HG02642 (cell line): ENCODE data around the gene LRRFIP2.

Source experiments
- ATAC-seq: cut with Tn5 transposase; IDR thresholded peaks from one replicate; pipeline ENCODE4 v1.9.1; 2021; ENCODE audit warnings: mild to moderate bottlenecking; ENCODE audit not compliant: unreplicated experiment, poor library complexity

The LRRFIP2 gene

GRCh38 chr3:37190667-37191066 is 16.3 kb upstream of the LRRFIP2 start:
- ATAC-seq: no peak

GRCh38 chr3:37189109-37189508 is 14.7 kb upstream of the LRRFIP2 start:
- no peak for ATAC-seq

- ATAC-seq: no peak
Measured at GRCh38 chr3:37183976-37184375, 9.6 kb upstream of the LRRFIP2 start.

GRCh38 chr3:37183375-37183831 is 9.0 kb upstream of the LRRFIP2 start:
- no peak for ATAC-seq

GRCh38 chr3:37182816-37183215 is 8.4 kb upstream of the LRRFIP2 start:
- no peak for ATAC-seq

GRCh38 chr3:37181756-37182155 is 7.4 kb upstream of the LRRFIP2 start:
- ATAC-seq: no peak

- no peak for ATAC-seq
Measured at GRCh38 chr3:37179144-37179967, 5.0 kb upstream of the LRRFIP2 start.

- ATAC-seq: no peak
Measured at GRCh38 chr3:37173806-37174205, 576 bp downstream of the LRRFIP2 start.

- ATAC-seq: no peak
Measured at GRCh38 chr3:37171144-37171543, 3.2 kb downstream of the LRRFIP2 start.

- ATAC-seq: no peak
Measured at GRCh38 chr3:37170513-37170912, 3.9 kb downstream of the LRRFIP2 start.

GRCh38 chr3:37170060-37170459 is 4.3 kb downstream of the LRRFIP2 start:
- no peak for ATAC-seq

GRCh38 chr3:37168896-37169295 is 5.5 kb downstream of the LRRFIP2 start:
- ATAC-seq: no peak

- no peak for ATAC-seq
Measured at GRCh38 chr3:37163262-37164015, 10.9 kb downstream of the LRRFIP2 start.

GRCh38 chr3:37162501-37163245 is 11.7 kb downstream of the LRRFIP2 start:
- peak; percentile 78 for ATAC-seq

GRCh38 chr3:37161351-37161750 is 13.0 kb downstream of the LRRFIP2 start:
- ATAC-seq: no peak

GRCh38 chr3:37155782-37156181 is 18.6 kb downstream of the LRRFIP2 start:
- ATAC-seq: no peak

GRCh38 chr3:37154668-37155314 is 19.6 kb downstream of the LRRFIP2 start:
- no peak for ATAC-seq

- no peak for ATAC-seq
Measured at GRCh38 chr3:37150621-37151020, 23.8 kb downstream of the LRRFIP2 start.

- no peak for ATAC-seq
Measured at GRCh38 chr3:37149257-37149656, 25.1 kb downstream of the LRRFIP2 start.

- no peak for ATAC-seq
Measured at GRCh38 chr3:37148208-37148607, 26.2 kb downstream of the LRRFIP2 start.
